Fibroblast of the conjunctiva (primary cell): ENCODE measurements around the gene DOCK4.

Source experiments
- DNase-seq: peaks from one replicate; pipeline ENCODE4 v3.0.0-alpha.2; 2010; ENCODE audit warnings: low read depth

The DOCK4 gene

GRCh38 chr7:112214883-112215282, 8.7 kb upstream of the DOCK4 start:
- DNase-seq: no peak

- no peak for DNase-seq
Observed at GRCh38 chr7:112214268-112214667, 8.1 kb upstream of the DOCK4 start.

- DNase-seq: no peak
Observed at GRCh38 chr7:112213735-112214134, 7.5 kb upstream of the DOCK4 start.

GRCh38 chr7:112212571-112212970, 6.4 kb upstream of the DOCK4 start:
- DNase-seq: no peak

- DNase-seq: peak; percentile 31
Observed at GRCh38 chr7:112211348-112211907, 5.2 kb upstream of the DOCK4 start.

- DNase-seq: no peak
Observed at GRCh38 chr7:112207765-112208164, 1.6 kb upstream of the DOCK4 start.

- no peak for DNase-seq
Observed at GRCh38 chr7:112206991-112207592, 893 bp upstream of the DOCK4 start.

GRCh38 chr7:112205343-112206237, 609 bp downstream of the DOCK4 start:
- DNase-seq: peak; percentile 55

GRCh38 chr7:112204499-112205342, 1.5 kb downstream of the DOCK4 start:
- DNase-seq: no peak

- no peak for DNase-seq
Observed at GRCh38 chr7:112203365-112203739, 2.8 kb downstream of the DOCK4 start.

GRCh38 chr7:112202816-112203215, 3.4 kb downstream of the DOCK4 start:
- no peak for DNase-seq

- DNase-seq: no peak
Observed at GRCh38 chr7:112201839-112202238, 4.4 kb downstream of the DOCK4 start.

- DNase-seq: peak; percentile 72
Observed at GRCh38 chr7:112201411-112201810, 4.8 kb downstream of the DOCK4 start.

GRCh38 chr7:112199672-112200071, 6.5 kb downstream of the DOCK4 start:
- DNase-seq: no peak

- no peak for DNase-seq
Observed at GRCh38 chr7:112199035-112199655, 7.1 kb downstream of the DOCK4 start.

- DNase-seq: no peak
Observed at GRCh38 chr7:112197322-112197721, 8.9 kb downstream of the DOCK4 start.

GRCh38 chr7:112195717-112196116, 10.5 kb downstream of the DOCK4 start:
- DNase-seq: no peak

GRCh38 chr7:112193915-112194502, 12.2 kb downstream of the DOCK4 start:
- DNase-seq: no peak

- DNase-seq: peak; percentile 24
Observed at GRCh38 chr7:112192236-112193154, 13.7 kb downstream of the DOCK4 start.

GRCh38 chr7:112190120-112190519, 16.1 kb downstream of the DOCK4 start:
- DNase-seq: no peak
